ENCODE results near the gene CFAP410.

Gene CFAP410

DNA sequence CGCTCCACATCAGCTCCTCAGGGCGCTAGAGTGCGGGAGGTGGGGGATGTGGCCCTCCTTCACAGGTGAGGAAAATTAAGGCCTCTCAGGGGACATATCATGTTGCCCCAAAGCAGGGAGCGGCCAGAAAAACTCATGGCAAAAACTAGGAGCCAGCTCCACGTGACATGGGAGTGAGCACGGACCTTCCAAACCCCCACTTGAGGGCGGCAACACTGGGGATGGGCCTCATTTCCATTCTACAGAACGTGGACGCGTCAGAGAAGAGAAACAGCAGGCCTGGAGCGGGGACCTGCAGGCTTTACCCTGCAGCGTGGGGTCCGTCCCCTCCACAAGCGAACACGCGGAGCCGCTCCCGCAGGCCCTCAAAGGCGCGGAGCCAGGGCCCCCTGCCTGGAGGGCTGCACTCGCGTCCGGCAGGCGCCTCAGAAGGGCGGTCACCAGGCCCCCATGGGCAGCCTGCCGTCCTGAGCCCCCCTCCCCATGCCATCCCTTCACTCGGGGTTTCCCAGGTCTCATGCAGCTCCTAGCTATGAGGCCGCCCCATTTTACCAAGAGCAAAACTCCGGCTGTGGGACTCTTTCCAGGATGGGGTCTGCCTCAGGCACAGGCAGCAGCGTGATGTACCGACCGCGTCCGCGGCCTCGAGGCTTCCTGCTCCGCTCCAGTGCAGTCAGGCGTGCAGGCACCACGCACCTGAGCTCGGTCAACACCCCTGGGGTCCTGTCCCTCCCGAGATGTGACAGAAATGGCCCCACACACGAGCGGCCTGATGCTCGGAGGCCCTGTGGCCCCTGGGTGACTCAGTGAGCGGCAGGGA lies 5.5 kb downstream of the CFAP410 start:
- Histone ChIP-seq H3K4me2 (ENCODE audit: low read length) (no peak overlapping the region), H3K36me3 (ENCODE audit: control insufficient read depth, insufficient read depth, low read length) (no peaks in the 10 kb centered on the region), H3K27ac (no peak overlapping the region), H2AFZ (no peak overlapping the region), H3K9me3 (ENCODE audit: control insufficient read depth, low read length) (no peaks in the 10 kb centered on the region), H3K4me1 (no peaks in the 10 kb centered on the region), H3K79me2 (no peaks in the 10 kb centered on the region), H3K27me3 (ENCODE audit: control insufficient read depth, insufficient read depth, low read length) (no peaks in the 10 kb centered on the region), H3K9ac (no peak overlapping the region), H3K4me3 (ENCODE audit: low read depth, low read length) (no peak overlapping the region)
- TF ChIP-seq, protein P1, sequence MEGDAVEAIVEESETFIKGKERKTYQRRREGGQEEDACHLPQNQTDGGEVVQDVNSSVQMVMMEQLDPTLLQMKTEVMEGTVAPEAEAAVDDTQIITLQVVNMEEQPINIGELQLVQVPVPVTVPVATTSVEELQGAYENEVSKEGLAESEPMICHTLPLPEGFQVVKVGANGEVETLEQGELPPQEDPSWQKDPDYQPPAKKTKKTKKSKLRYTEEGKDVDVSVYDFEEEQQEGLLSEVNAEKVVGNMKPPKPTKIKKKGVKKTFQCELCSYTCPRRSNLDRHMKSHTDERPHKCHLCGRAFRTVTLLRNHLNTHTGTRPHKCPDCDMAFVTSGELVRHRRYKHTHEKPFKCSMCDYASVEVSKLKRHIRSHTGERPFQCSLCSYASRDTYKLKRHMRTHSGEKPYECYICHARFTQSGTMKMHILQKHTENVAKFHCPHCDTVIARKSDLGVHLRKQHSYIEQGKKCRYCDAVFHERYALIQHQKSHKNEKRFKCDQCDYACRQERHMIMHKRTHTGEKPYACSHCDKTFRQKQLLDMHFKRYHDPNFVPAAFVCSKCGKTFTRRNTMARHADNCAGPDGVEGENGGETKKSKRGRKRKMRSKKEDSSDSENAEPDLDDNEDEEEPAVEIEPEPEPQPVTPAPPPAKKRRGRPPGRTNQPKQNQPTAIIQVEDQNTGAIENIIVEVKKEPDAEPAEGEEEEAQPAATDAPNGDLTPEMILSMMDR (IDR thresholded peaks at IDR 0.05) = no peak

DNA sequence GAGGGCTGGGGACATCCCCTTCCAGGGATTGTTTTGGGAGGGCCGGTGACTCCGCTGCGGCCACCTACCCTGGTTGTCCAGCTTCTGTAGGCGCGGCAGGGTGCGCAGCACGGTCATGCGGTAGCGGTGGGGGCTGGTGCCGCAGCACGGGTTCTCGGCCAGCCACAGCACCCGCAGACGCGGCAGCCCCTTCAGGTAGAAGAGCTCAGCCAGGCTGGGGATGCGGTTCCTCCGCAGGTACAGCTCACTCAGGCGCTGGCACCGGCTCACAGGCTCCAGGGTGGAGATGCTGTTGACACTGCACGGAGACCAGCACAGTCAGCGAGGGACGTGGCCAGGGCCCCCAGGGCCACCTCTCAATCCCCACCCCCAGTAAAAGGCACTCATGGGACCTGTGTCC lies 6.2 kb downstream of the CFAP410 start:
- Histone ChIP-seq H3K36me3 (ENCODE audit: control insufficient read depth, insufficient read depth, low read length) (no peaks in the 10 kb centered on the region), H3K9ac (no peak overlapping the region), H3K27ac (no peak overlapping the region), H3K4me3 (ENCODE audit: low read depth, low read length) (no peak overlapping the region), H3K27me3 (ENCODE audit: control insufficient read depth, insufficient read depth, low read length) (no peaks in the 10 kb centered on the region), H2AFZ (no peak overlapping the region), H3K79me2 (no peaks in the 10 kb centered on the region), H3K4me1 (no peaks in the 10 kb centered on the region), H3K9me3 (ENCODE audit: control insufficient read depth, low read length) (no peaks in the 10 kb centered on the region), H3K4me2 (ENCODE audit: low read length) (no peak overlapping the region)
- TF ChIP-seq, protein P1 (IDR thresholded peaks at IDR 0.05) = no peak

DNA sequence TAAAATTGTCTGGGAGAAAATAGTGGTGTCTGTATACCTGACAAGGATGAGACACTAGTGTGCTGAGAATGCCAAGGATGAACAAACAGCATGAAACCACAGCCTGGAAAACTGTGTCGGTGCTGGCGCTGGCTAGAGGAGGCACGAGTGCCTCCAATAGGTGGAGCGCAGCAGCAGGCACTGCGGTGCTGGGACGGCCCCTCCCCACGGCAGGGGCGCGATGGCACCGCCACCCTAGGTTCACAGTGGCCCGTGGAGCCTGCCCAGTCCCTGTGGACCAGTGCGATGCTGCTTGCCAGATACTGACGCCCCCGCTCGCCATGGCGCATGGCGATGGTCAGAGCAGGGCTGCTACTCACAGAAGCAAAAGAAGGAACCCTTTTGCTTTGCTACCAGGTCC lies 6.8 kb downstream of the CFAP410 start:
- H2AFZ ChIP-seq = no peak overlapping the region
- H3K9ac ChIP-seq = no peak overlapping the region
- H3K4me1 ChIP-seq = no peaks in the 10 kb centered on the region
- H3K27me3 ChIP-seq (ENCODE audit: control insufficient read depth, insufficient read depth, low read length) = no peaks in the 10 kb centered on the region
- no peak overlapping the region for H3K27ac ChIP-seq
- TF ChIP-seq, protein P1 (IDR thresholded peaks at IDR 0.05) = no peak
- no peaks in the 10 kb centered on the region for H3K79me2 ChIP-seq
- H3K4me2 ChIP-seq (ENCODE audit: low read length) = no peak overlapping the region
- H3K36me3 ChIP-seq (ENCODE audit: control insufficient read depth, insufficient read depth, low read length) = no peaks in the 10 kb centered on the region
- H3K4me3 ChIP-seq (ENCODE audit: low read depth, low read length) = no peak overlapping the region
- H3K9me3 ChIP-seq (ENCODE audit: control insufficient read depth, low read length) = no peaks in the 10 kb centered on the region

DNA sequence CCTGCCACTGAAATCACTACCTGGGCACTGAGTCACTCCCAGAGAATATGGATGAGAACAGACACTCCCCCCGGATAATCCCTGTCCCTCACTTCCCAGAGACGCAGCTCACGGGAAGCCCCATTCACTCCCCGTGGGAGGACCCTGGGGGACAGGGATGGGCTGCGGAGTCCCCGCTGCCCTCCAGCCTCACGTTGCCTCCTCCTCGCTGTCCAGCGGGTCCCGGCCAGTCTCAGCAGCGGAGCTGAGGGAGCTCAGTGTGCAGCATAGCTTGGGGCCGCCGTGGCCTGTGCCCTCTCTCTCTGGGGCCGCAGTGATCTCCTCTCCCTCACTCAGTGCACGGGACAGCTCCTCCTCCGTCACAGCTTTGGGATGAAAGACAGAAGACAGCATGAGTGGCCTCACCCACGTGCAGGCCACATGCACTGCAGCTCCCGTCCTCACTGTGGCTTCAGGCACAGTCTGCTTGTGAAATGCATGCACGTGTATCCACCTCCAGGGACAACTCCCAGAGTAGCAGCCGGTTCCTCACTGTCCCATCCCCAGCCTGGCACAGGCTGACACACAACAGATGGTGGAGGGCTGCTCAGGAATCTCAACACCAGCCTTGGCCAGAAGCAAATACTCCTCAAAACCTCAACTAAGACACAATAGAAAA lies 7.4 kb downstream of the CFAP410 start:
- Histone ChIP-seq H3K9me3 (ENCODE audit: control insufficient read depth, low read length) (no peaks in the 10 kb centered on the region), H3K36me3 (ENCODE audit: control insufficient read depth, insufficient read depth, low read length) (no peaks in the 10 kb centered on the region), H3K9ac (no peak overlapping the region), H3K4me2 (ENCODE audit: low read length) (no peak overlapping the region), H2AFZ (no peak overlapping the region), H3K27ac (no peak overlapping the region), H3K4me3 (ENCODE audit: low read depth, low read length) (no peak overlapping the region), H3K27me3 (ENCODE audit: control insufficient read depth, insufficient read depth, low read length) (no peaks in the 10 kb centered on the region), H3K79me2 (no peaks in the 10 kb centered on the region), H3K4me1 (no peaks in the 10 kb centered on the region)
- TF ChIP-seq, protein P1 (IDR thresholded peaks at IDR 0.05) = no peak
